ENCODE results near the gene SND1. TPM values are rescaled to one million over a fixed set of nuclear protein-coding genes. Genes with fewer than 3 reads are reported as not detected.
A peak's percentile ranks its signal among the peaks of the same experiment; 100 is the strongest.

SND1 gene
- total RNA-seq, 1 donor = 202 TPM

GRCh38 chr7:128063088-128063487, 411.1 kb downstream of the SND1 start:
- TF ChIP-seq, protein P1, sequence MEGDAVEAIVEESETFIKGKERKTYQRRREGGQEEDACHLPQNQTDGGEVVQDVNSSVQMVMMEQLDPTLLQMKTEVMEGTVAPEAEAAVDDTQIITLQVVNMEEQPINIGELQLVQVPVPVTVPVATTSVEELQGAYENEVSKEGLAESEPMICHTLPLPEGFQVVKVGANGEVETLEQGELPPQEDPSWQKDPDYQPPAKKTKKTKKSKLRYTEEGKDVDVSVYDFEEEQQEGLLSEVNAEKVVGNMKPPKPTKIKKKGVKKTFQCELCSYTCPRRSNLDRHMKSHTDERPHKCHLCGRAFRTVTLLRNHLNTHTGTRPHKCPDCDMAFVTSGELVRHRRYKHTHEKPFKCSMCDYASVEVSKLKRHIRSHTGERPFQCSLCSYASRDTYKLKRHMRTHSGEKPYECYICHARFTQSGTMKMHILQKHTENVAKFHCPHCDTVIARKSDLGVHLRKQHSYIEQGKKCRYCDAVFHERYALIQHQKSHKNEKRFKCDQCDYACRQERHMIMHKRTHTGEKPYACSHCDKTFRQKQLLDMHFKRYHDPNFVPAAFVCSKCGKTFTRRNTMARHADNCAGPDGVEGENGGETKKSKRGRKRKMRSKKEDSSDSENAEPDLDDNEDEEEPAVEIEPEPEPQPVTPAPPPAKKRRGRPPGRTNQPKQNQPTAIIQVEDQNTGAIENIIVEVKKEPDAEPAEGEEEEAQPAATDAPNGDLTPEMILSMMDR (IDR thresholded peaks at IDR 0.05; ENCODE audit: insufficient read depth, low read length) = no peak
- peak; percentile 6 for DNase-seq (ENCODE audit: low read depth)
- no peak overlapping the region for H3K4me3 ChIP-seq (ENCODE audit: low read depth, low read length)

DNA sequence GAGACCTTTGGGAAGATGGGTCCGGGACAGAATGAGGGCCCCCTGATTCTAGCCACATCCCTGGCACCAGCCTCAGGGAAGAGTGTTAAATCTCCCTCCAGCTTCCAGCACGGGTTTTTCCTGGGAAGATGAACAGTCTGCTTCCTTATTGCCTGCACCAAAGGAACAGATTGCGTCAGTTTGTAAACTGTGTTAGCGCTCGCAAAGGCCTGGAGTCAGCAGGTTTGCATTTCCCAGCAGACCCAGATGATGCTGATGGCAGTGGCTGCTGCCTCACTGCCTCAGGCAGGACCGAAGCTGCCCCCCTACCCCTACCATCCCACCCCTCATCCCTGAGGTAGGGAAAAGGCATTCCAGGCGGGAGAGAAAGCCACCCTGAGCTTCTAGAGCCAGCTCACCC, 413.9 kb downstream of the SND1 start:
- no peak overlapping the region for H3K4me3 ChIP-seq (ENCODE audit: low read depth, low read length)
- no peak for DNase-seq (ENCODE audit: low read depth)
- TF ChIP-seq, protein P1 (IDR thresholded peaks at IDR 0.05; ENCODE audit: insufficient read depth, low read length) = no peak

DNA sequence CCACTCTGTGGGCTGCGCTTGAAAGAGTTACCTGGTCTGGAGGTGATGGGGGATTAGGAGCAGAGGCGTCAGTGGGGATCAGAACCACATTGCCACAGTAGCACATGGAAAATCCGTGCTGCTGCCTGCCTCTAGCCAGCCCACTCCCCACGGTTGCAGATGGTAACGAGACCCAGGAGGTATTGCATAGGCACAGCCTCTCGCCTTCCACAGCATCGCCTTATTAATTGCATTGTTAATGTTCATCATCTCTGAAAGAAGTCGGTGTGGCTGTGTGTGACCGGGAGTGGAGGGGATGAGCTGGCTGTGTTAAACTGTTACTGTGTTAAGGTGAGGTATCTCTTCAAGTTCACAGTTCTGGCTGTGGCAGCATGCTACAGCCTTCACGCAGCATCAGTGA, 414.4 kb downstream of the SND1 start:
- TF ChIP-seq, protein P1 (IDR thresholded peaks at IDR 0.05; ENCODE audit: insufficient read depth, low read length) = no peak
- no peak overlapping the region for H3K4me3 ChIP-seq (ENCODE audit: low read depth, low read length)
- no peak for DNase-seq (ENCODE audit: low read depth)

DNA sequence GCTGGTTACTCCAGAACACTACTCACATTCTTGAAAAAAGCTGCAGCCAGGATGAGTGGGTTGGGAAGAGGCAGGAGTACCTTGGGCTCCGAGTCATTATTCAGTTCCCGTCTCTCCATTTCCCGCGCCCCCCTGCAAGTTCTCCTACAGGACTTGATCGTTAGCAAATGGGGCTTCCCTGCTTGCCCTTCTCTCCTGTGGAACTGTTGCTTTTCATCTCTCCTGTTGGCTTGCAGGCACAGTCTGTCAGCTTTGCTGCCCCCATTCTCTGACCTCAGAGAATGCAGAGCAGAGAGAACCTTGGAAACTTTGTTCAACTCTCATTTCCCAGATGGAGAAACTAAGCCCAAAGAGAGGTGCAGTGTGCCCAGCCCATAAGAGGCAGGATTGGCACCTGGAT, 414.9 kb downstream of the SND1 start:
- DNase-seq (ENCODE audit: low read depth) = no peak
- TF ChIP-seq, protein P1 (IDR thresholded peaks at IDR 0.05; ENCODE audit: insufficient read depth, low read length) = no peak

GRCh38 chr7:128067983-128068382, 416.0 kb downstream of the SND1 start:
- H3K4me3 ChIP-seq (ENCODE audit: low read depth, low read length) = no peak overlapping the region
- TF ChIP-seq, protein P1 (IDR thresholded peaks at IDR 0.05; ENCODE audit: insufficient read depth, low read length) = no peak
- no peak for DNase-seq (ENCODE audit: low read depth)

More for the DNA sequence above, 414.9 kb downstream of the SND1 start:
- H3K4me3 ChIP-seq (ENCODE audit: low read depth, low read length) = no peak overlapping the region

DNA sequence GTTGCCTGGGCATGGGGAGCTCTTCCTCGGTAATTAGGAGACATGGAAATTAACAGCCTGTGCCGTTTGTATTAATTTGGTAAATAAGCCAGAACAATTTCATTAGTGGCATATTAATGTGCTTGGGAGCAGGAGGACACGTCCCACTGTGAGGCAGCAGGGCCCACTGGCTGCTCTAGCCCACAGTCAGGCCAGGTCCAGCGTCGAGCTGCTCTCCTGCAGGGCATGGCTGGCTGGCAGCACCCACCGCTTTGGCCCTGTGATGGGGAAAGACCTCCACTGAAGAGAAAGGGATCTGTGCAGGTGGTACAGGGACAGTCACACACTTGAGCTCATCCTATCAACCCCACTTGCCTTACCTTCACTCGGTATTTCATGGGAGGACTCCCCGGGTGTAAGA, 416.8 kb downstream of the SND1 start:
- no peak for DNase-seq (ENCODE audit: low read depth)
- H3K4me3 ChIP-seq (ENCODE audit: low read depth, low read length) = no peak overlapping the region
- TF ChIP-seq, protein P1 (IDR thresholded peaks at IDR 0.05; ENCODE audit: insufficient read depth, low read length) = no peak
